BJ (cell line): Measurements from ENCODE around the gene WFDC6. TPM values are rescaled to one million over a fixed set of nuclear protein-coding genes. Genes with fewer than 3 reads are reported as not detected.
"Not testable (repeated sequence)": the region's sequence is repeated elsewhere in the genome, so short reads cannot be mapped to it uniquely, and the experiment has no call there.

Source experiments
- CTCF ChIA-PET: fragments of 350-600 bp; formaldehyde crosslinking; extraction: SDS; loops from one replicate; lab custom pipeline; 2021; ENCODE audit warnings: antibody characterized with exemption, inconsistent platforms; lab: Yijun Ruan, JAX
- POLR2A ChIA-PET: fragments of 300-600 bp; sonication (Branson Sonifier 250); formaldehyde crosslinking; extraction: SDS; loops from one replicate; lab custom pipeline; 2021; ENCODE audit warnings: antibody characterized with exemption; lab: Charles Lee
- DNase-seq: peaks from one replicate; pipeline ENCODE4 v3.0.0-alpha.2; 2011; ENCODE audit warnings: low read depth
- H3K27me3 ChIP-seq: 2 replicates; pipeline ENCODE4 v1.6.0; 2011; ENCODE audit warnings: low read length; ENCODE audit not compliant: control insufficient read depth, insufficient read depth
- H3K36me3 ChIP-seq: 2 replicates; pipeline ENCODE4 v1.5.1; 2011; ENCODE audit warnings: low read length; ENCODE audit not compliant: control insufficient read depth, insufficient read depth
- H3K4me3 ChIP-seq: 2 replicates; pipeline ENCODE4 v1.5.1; 2011; ENCODE audit warnings: low read depth, mild to moderate bottlenecking, control low read depth, low read length
- CTCF ChIP-seq: IDR thresholded peaks from 2 replicates; pipeline ENCODE4 v1.5.1; 2011; ENCODE audit warnings: low read depth, mild to moderate bottlenecking, control low read depth, inconsistent platforms, low read length, moderate library complexity; ENCODE audit not compliant: insufficient read depth
- polyA minus RNA-seq: library from RNA; depleted of rRNA, polyadenylated mRNA; stranded (reverse); fragments of >200 nt; gene quantifications from 2 replicates; pipeline ENCODE4 v1.2.3, GENCODE V29; 2011; rRNA and poly(A)+ RNA removed
- polyA plus RNA-seq: library from polyadenylated mRNA; depleted of rRNA; stranded (reverse); fragments of >200 nt; gene quantifications from 2 replicates; pipeline ENCODE4 v1.2.3, GENCODE V29; 2011; rRNA removed

WFDC6 gene
- not detected in 2 replicates for polyA plus RNA-seq
- polyA minus RNA-seq: not detected in 2 replicates

GRCh38 chr20:45539382-45539781 is at the start of gene WFDC6:
WFDC6 (minus strand) TSS chr20:45539482; CDS start chr20:45539407, 75 bp downstream.
- H3K36me3 ChIP-seq: no peaks in the 10 kb centered on the region
- no peak for TF ChIP-seq CTCF
- no peak for DNase-seq
- ChIA-PET CTCF (interaction anchor here (1.6 kb wide), 1 partner anchor 232 kb away, joined by 12 read pairs; no protein-coding TSS in a partner anchor), POLR2A (no interaction called here)
- no peak within 1 kb of the TSS for H3K4me3 ChIP-seq
- H3K27me3 ChIP-seq: peaks cover 2% of the 10 kb centered on the region; the same call in 1 of the 2 replicates

- ChIA-PET CTCF (interaction anchor here (1.3 kb wide), 1 partner anchor 183 kb away, joined by 6 read pairs; no protein-coding TSS in a partner anchor), POLR2A (no interaction called here)
- no peak for DNase-seq
- Histone ChIP-seq H3K27me3 (no peaks in the 10 kb centered on the region; the same call in 1 of the 2 replicates), H3K36me3 (no peaks in the 10 kb centered on the region), H3K4me3 (no peak overlapping the region)
- TF ChIP-seq CTCF: no peak
Observed at GRCh38 chr20:45588800-45589199, 49.5 kb upstream of the WFDC6 start.

DNA sequence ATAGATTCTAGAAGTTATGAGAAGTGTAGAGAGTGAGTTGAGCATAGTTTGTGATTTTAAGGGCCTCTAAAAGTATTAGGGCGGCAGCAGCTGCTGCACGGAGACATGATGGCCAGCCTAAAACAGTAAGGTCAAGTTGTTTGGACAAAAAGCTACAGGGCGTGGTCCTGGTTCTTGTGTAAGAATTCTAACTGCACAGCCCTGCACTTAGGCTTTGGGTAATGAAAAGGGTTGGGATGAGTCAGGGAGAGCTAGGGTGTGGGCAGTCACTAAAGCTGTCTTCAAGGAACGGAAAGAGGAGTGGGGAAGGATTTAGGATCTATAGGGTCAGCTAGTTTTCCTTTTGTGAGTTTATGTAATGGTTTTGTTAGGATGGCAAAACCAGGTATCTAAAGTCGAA is 46.7 kb upstream of the WFDC6 start:
- DNase-seq, POLR2A ChIA-PET, H3K36me3 ChIP-seq, H3K27me3 ChIP-seq, H3K4me3 ChIP-seq: not testable (repeated sequence)
- CTCF ChIA-PET: interaction anchor here (1.6 kb wide), 1 partner anchor 185 kb away, joined by 7 read pairs; no protein-coding TSS in a partner anchor

DNA sequence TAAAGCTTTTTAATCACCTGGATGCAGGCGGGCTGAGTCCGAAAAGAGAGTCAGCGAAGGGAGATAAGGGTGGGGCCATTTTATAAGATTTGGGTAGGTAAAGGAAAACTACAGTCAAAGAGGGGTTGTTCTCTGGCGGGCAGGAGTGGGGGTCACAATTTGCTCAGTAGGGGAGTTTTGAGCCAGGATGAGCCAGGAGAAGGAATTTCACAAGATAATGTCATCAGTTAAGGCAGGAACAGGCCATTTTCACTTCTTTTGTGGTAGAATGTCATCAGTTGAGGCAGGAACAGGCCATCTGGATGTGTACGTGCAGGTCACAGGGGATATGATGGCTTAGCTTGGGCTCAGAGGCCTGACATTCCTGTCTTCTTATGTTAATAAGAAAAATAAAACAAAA is 45.0 kb upstream of the WFDC6 start:
- DNase-seq, H3K36me3 ChIP-seq, CTCF ChIA-PET, POLR2A ChIA-PET, H3K27me3 ChIP-seq, H3K4me3 ChIP-seq: not testable (repeated sequence)

DNA sequence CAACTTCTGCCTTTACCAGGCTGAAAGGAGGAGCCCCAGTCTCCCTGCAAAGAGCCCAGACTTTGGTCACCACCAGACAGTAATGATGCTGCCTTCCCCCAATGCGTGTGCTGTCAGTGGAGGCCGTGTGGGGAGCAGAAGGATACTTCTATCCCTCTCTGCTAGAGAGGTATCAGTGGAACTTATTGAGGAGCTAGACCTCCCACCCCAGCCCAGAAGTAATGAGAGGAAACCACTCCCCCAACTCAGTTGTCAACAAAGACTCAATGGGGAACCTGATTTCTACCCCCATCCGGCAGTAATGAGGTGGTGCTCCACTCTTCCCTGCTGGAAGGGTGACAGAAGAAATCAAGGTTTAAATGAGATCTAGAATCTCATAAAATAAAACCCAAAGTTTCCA is 44.2 kb upstream of the WFDC6 start:
- POLR2A ChIA-PET: no interaction called here
- Histone ChIP-seq H3K4me3 (no peak overlapping the region), H3K27me3 (peaks cover 4% of the 10 kb centered on the region), H3K36me3 (no peaks in the 10 kb centered on the region)
- DNase-seq: no peak
- TF ChIP-seq CTCF: no peak
- CTCF ChIA-PET: interaction anchor here (2.0 kb wide), 1 partner anchor 188 kb away, joined by 8 read pairs; no protein-coding TSS in a partner anchor

- TF ChIP-seq CTCF: no peak
- CTCF ChIA-PET: no interaction called here
- no peak for DNase-seq
Observed at GRCh38 chr20:45581702-45582101, 42.4 kb upstream of the WFDC6 start.

More at GRCh38 chr20:45581702-45582101, 42.4 kb upstream of the WFDC6 start:
- POLR2A ChIA-PET: no interaction called here
- no peaks in the 10 kb centered on the region for H3K36me3 ChIP-seq
- peaks cover 4% of the 10 kb centered on the region for H3K27me3 ChIP-seq
- H3K4me3 ChIP-seq: no peak overlapping the region
